Left forelimb (tissue), 1 donor: ENCODE data around the gene OR56A4.
"Not testable (repeated sequence)": the region's sequence is repeated elsewhere in the genome, so short reads cannot be mapped to it uniquely, and the experiment has no call there.

Experiments used
- DNase-seq: peaks from one replicate; pipeline ENCODE4 v3.0.0-alpha.2; 2018; ENCODE audit warnings: low spot score

Gene OR56A4

DNA sequence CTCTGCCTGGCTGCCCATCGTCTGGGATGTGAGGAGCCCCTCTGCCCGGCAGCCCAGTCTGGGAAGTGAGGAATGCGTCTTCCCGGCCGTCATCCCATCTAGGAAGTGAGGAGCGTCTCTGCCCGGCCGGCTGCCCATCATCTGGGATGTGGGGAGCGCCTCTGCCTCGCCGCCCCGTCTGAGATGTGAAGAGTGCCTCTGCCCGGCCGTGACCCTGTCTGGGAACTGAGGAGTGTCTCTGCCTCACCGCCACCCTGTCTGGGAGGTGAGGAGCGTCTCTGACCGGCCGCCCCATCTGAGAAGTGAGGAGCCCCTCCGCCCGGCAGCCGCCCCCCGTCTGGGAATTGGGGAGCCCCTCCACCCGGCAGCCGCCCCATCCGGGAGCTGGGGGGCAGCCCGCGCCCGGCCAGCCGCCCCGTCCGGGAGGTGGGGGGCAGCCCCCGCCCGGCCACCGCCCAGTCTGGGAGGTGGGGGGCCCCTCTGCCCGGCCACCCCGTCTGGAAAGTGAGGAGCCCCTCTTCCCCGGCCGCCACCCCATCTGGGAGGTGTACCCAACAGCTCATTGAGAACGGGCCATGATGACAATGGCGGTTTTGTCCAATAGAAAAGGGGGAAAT, 45.9 kb downstream of the OR56A4 start:
- DNase-seq, result not testable (repeated sequence)

DNA sequence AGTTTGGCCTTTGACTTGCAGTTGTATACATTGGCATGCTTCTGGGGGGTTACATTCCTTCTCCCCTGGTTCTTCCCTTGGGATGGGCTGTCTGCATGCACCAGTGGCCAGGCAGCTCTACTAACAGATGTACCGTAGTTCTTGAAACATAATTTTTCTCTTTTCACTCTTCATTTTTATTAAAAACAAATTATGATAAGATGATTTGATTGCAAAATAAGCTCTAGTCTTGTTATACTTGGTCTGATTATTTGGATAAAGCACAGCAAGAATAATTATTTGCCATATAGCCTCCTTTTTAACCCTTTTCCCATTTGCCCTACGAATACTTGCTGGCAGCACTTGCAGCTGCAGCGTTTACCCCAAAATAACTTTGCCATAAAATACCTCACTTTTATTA, 51.2 kb downstream of the OR56A4 start:
- DNase-seq, result no peak
